ENCODE data around the gene RAB24.

GRCh38 chr5:177253252-177253651 is 50.3 kb downstream of the RAB24 start:
- TF ChIP-seq EP300 (IDR thresholded peaks at IDR 0.05; ENCODE audit: borderline replicate concordance) (no peak), NFIC (IDR thresholded peaks at IDR 0.05) (no peak), RAD21 (IDR thresholded peaks at IDR 0.05; ENCODE audit: low read depth) (no peak), USF1 (IDR thresholded peaks at IDR 0.05) (no peak), REST (IDR thresholded peaks at IDR 0.05; ENCODE audit: low read depth) (no peak), MAX (IDR thresholded peaks at IDR 0.05) (no peak), YY1 (IDR thresholded peaks at IDR 0.05; ENCODE audit: low read depth) (no peak), CREB1 (IDR thresholded peaks at IDR 0.05; ENCODE audit: low read depth) (no peak), TAF1 (IDR thresholded peaks at IDR 0.05; ENCODE audit: low read depth) (no peak), TCF12 (IDR thresholded peaks at IDR 0.05; ENCODE audit: low read depth) (no peak), EGR1 (IDR thresholded peaks at IDR 0.05) (no peak), FOXM1 (IDR thresholded peaks at IDR 0.05; ENCODE audit: borderline replicate concordance, low read depth) (no peak)
